ENCODE measurements around the gene ACTG1. TPM values are rescaled to one million over a fixed set of nuclear protein-coding genes. Genes with fewer than 3 reads are reported as not detected.

Gene ACTG1
- total and polyA plus RNA-seq, 2 of the 13 experiments (the other 11 are each of a cell fraction or from before 2014, with no cell fraction given), result 973 to 1,138 TPM

- no peak for TF ChIP-seq ZBTB39 (CRISPR knock-in tag; IDR thresholded peaks at IDR 0.05)
- no peak for TF ChIP-seq STAG1 (CRISPR knock-in tag; IDR thresholded peaks at IDR 0.05)
- no peak for TF ChIP-seq FOXA1 (IDR thresholded peaks at IDR 0.05)
- no peak for TF ChIP-seq FOXA1 (CRISPR knock-in tag; IDR thresholded peaks at IDR 0.05)
- TF ChIP-seq SOX6 (IDR thresholded peaks at IDR 0.05), result no peak
- TF ChIP-seq SOX6 (CRISPR knock-in tag; IDR thresholded peaks at IDR 0.05), result no peak
- TF ChIP-seq ZFY (CRISPR knock-in tag; IDR thresholded peaks at IDR 0.05), result no peak
- no peak for TF ChIP-seq E2F5 (CRISPR knock-in tag; conservative IDR thresholded peaks at IDR 0.05)
- no peak for TF ChIP-seq ZNF761 (CRISPR knock-in tag; conservative IDR thresholded peaks at IDR 0.05)
- TF ChIP-seq ZNF280B (CRISPR knock-in tag; IDR thresholded peaks at IDR 0.05; ENCODE audit: borderline replicate concordance), result no peak
- no peak for TF ChIP-seq FUBP1 (CRISPR knock-in tag; IDR thresholded peaks at IDR 0.05; ENCODE audit: borderline replicate concordance)
- TF ChIP-seq KLF6 (CRISPR knock-in tag; IDR thresholded peaks at IDR 0.05), result no peak
- TF ChIP-seq ZBTB26 (CRISPR knock-in tag; IDR thresholded peaks at IDR 0.05; ENCODE audit: borderline replicate concordance), result no peak
- TF ChIP-seq PREB (CRISPR knock-in tag; IDR thresholded peaks at IDR 0.05), result no peak
- TF ChIP-seq KAT8 (CRISPR knock-in tag; IDR thresholded peaks at IDR 0.05), result no peak
- no peak for TF ChIP-seq ZNF619 (CRISPR knock-in tag; IDR thresholded peaks at IDR 0.05)
- no peak for TF ChIP-seq MTF1 (CRISPR knock-in tag; IDR thresholded peaks at IDR 0.05)
- TF ChIP-seq MAFF (IDR thresholded peaks at IDR 0.05; ENCODE audit: low read depth, low read length), result no peak
- TF ChIP-seq POLR2G (IDR thresholded peaks at IDR 0.05; ENCODE audit: low read depth, low read length), result peak; percentile 50; the same call in 1 of the 2 replicates
- no peak for TF ChIP-seq ZBTB21 (CRISPR knock-in tag; IDR thresholded peaks at IDR 0.05)
- TF ChIP-seq ZNF224 (CRISPR knock-in tag; IDR thresholded peaks at IDR 0.05), result no peak
Observed at GRCh38 chr17:81557276-81558114, 44.9 kb upstream of the ACTG1 start (continued).
